Activated T-helper 17 cell treated with anti-CD3 and anti-CD28 coated beads, Interleukin-2, amount 50 U/mL, for 72 hours (primary cell): ENCODE results near the gene NOD1. TPM values are rescaled to one million over a fixed set of nuclear protein-coding genes. Genes with fewer than 3 reads are reported as not detected.
"Not testable (repeated sequence)": the region's sequence is repeated elsewhere in the genome, so short reads cannot be mapped to it uniquely, and the experiment has no call there.

Experiments
- ATAC-seq: fragments of 150-1000 bp; cut with Tn5 transposase; replicated peaks from 2 replicates; pipeline ENCODE4 v1.10.0; 2021; ENCODE audit warnings: mild to moderate bottlenecking, moderate library complexity
- H3K27ac Mint-ChIP-seq: one replicate; pipeline ENCODE4 v1.8.0; 2022; ENCODE audit warnings: mixed read lengths
- H3K27me3 Mint-ChIP-seq: one replicate; pipeline ENCODE4 v1.8.0; 2022; ENCODE audit warnings: mixed read lengths
- H3K36me3 Mint-ChIP-seq: one replicate; pipeline ENCODE4 v1.8.0; 2022; ENCODE audit warnings: low read depth, mild to moderate bottlenecking, mixed read lengths
- H3K4me1 Mint-ChIP-seq: one replicate; pipeline ENCODE4 v1.8.0; 2022; ENCODE audit warnings: mixed read lengths
- H3K4me3 Mint-ChIP-seq: one replicate; pipeline ENCODE4 v1.8.0; 2022; ENCODE audit warnings: mild to moderate bottlenecking, mixed read lengths
- H3K9me3 Mint-ChIP-seq: one replicate; pipeline ENCODE4 v1.8.0; 2022; ENCODE audit warnings: mixed read lengths
- total RNA-seq, 2 donors: library from RNA; stranded (reverse); gene quantifications; one replicate each; pipeline ENCODE4 v1.2.3, GENCODE V29; 2022

The NOD1 gene
- total RNA-seq, 2 donors from 2014 or later: 11.4 to 14.5 TPM

GRCh38 chr7:30481416-30481815 is 2.8 kb upstream of the NOD1 start:
- not testable (repeated sequence) for H3K4me3 Mint-ChIP-seq, H3K36me3 Mint-ChIP-seq
- peaks cover 12% of the 10 kb centered on the region for H3K4me1 Mint-ChIP-seq

DNA sequence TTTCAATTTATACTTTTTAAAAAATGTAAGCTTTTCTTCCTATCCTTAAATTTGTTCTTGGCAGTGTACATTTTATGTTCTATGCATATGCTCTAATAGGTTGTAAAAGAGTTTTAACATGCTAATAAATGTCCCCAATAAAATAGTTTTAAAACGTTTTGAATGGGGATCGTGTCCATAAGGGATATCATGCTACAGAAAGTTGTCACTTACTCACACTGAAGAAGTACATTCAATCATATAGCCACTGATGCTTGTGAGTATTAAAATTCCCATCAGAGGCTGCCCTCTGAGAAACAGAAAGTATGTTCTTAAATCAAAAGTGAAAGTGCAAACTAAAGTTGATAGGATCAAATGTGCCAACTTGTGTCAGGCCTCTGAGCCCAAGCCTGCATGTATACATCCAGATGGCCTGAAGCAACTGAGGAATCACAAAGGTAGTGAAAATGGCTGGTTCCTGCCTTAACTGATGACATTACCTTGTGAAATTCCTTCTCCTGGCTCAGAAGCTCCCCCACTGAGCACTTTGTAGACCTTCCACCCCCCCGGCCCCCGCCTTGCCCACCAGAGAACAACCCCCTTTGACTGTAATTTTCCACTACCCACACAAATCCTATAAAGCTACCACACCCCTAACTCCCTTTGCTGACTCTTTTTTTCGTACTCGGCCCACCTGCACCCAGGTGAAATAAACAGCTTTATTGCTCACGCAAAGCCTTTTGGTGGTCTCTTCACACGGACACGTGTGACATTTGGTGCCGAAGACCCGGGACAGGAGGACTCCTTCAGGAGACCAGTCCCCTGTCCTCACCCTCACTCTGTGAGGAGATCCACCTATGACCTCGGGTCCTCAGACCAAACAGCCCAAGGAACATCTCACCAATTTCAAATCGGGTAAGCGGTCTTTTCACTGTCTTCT is 877 bp upstream of the NOD1 start:
- no peaks in the 10 kb centered on the region for H3K27me3 Mint-ChIP-seq
- no peak overlapping the region for H3K27ac Mint-ChIP-seq
- H3K9me3 Mint-ChIP-seq: no peaks in the 10 kb centered on the region
- no peaks in the 10 kb centered on the region for H3K36me3 Mint-ChIP-seq
- peak; percentile 39 for ATAC-seq
- peak overlapping the region; percentile 86 for H3K4me3 Mint-ChIP-seq
- H3K4me1 Mint-ChIP-seq: peaks cover 28% of the 10 kb centered on the region

More at GRCh38 chr7:30481416-30481815, 2.8 kb upstream of the NOD1 start:
- not testable (repeated sequence) for H3K9me3 Mint-ChIP-seq, ATAC-seq, H3K27ac Mint-ChIP-seq, H3K27me3 Mint-ChIP-seq

- ATAC-seq: no peak
- H3K36me3 Mint-ChIP-seq: peaks cover 5% of the 10 kb centered on the region
- H3K27me3 Mint-ChIP-seq: no peaks in the 10 kb centered on the region
- H3K4me3 Mint-ChIP-seq: peak overlapping the region; percentile 86
- H3K9me3 Mint-ChIP-seq: no peaks in the 10 kb centered on the region
- H3K27ac Mint-ChIP-seq: peak overlapping the region; percentile 79
- H3K4me1 Mint-ChIP-seq: peaks cover 52% of the 10 kb centered on the region
Observed at GRCh38 chr7:30476459-30477145, 2.0 kb downstream of the NOD1 start.

DNA sequence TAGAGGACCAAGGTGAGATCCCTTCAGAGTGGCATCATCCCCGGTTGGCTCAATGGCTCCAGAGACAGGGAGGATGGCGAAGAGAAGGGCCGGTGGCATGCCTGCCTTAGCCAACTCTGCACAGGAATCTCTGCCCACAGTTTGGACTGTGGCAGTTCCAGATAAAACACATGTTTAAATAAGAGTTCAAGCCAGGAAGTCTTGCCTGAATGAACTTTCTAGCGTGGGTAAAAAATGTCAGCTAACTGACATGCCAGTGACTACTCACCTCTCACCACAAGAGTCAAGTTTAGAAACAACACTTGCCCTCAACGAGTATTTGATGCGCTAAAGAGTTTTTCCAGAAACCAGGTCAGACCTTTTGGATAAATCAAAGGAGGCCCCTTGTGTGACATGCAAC is 3.0 kb downstream of the NOD1 start:
- H3K27me3 Mint-ChIP-seq: no peaks in the 10 kb centered on the region
- H3K36me3 Mint-ChIP-seq: peaks cover 5% of the 10 kb centered on the region
- H3K27ac Mint-ChIP-seq: peak overlapping the region; percentile 79
- no peak for ATAC-seq
- no peaks in the 10 kb centered on the region for H3K9me3 Mint-ChIP-seq
- H3K4me1 Mint-ChIP-seq: peaks cover 60% of the 10 kb centered on the region
- peak overlapping the region; percentile 86 for H3K4me3 Mint-ChIP-seq

DNA sequence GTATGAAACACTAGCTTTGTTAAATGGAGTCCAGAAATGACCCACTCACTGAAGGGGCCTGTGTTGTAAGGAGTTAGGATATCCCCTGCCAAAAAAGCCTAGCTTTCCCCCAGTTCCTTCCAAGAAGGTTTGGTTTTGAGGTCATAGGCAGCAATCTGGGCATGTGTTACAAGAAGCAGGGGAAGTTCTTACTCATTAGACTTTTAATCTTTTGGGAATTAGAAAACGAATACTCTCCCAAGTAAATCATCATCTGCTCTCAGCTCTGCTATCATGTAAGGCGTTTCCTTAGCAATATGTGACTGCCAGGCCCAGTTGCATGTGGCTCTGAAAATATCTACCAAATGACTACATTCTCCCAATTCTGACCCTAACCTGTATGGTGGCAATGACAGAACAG is 3.7 kb downstream of the NOD1 start:
- Mint-ChIP-seq H3K27ac (no peak overlapping the region), H3K4me1 (peaks cover 63% of the 10 kb centered on the region), H3K4me3 (no peak overlapping the region), H3K27me3 (no peaks in the 10 kb centered on the region), H3K9me3 (no peaks in the 10 kb centered on the region), H3K36me3 (peaks cover 5% of the 10 kb centered on the region)
- no peak for ATAC-seq

DNA sequence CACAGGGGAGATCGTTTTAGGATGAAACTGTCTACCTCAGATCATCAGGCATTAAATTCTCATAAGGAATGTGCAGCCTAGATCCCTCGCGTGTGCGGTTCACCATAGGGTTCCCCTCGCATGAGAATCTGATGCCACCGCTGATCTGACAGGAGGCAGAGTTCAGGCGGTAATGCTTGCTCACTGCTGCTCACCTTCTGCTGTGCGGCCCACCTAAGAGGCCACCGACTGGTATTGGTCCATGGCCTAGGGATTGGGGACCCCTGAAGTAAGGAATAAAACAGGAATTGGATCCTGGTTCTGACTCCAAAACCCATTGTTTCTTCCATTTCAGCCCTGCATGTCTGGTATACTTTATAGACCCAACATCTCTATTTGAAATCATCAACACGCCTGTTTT is 4.1 kb downstream of the NOD1 start:
- H3K4me1 Mint-ChIP-seq: peaks cover 60% of the 10 kb centered on the region
- peak overlapping the region; percentile 2 for H3K4me3 Mint-ChIP-seq
- H3K27me3 Mint-ChIP-seq: no peaks in the 10 kb centered on the region
- no peaks in the 10 kb centered on the region for H3K9me3 Mint-ChIP-seq
- H3K27ac Mint-ChIP-seq: peak overlapping the region; percentile 50
- no peak for ATAC-seq
- peaks cover 5% of the 10 kb centered on the region for H3K36me3 Mint-ChIP-seq

- Mint-ChIP-seq H3K27me3 (no peaks in the 10 kb centered on the region), H3K4me1 (peaks cover 61% of the 10 kb centered on the region), H3K9me3 (no peaks in the 10 kb centered on the region), H3K36me3 (peaks cover 5% of the 10 kb centered on the region), H3K27ac (peak overlapping the region; percentile 50), H3K4me3 (peak overlapping the region; percentile 2)
- ATAC-seq: no peak
Observed at GRCh38 chr7:30473903-30474302, 4.7 kb downstream of the NOD1 start.

- no peak for ATAC-seq
- peak overlapping the region; percentile 61 for H3K4me3 Mint-ChIP-seq
- H3K4me1 Mint-ChIP-seq: peaks cover 67% of the 10 kb centered on the region
- H3K27ac Mint-ChIP-seq: peak overlapping the region; percentile 62
- H3K9me3 Mint-ChIP-seq: no peaks in the 10 kb centered on the region
- H3K36me3 Mint-ChIP-seq: peaks cover 5% of the 10 kb centered on the region
- H3K27me3 Mint-ChIP-seq: no peaks in the 10 kb centered on the region
Observed at GRCh38 chr7:30472784-30473775, 5.5 kb downstream of the NOD1 start.

- Mint-ChIP-seq H3K36me3 (peaks cover 5% of the 10 kb centered on the region), H3K9me3 (no peaks in the 10 kb centered on the region), H3K27me3 (no peaks in the 10 kb centered on the region), H3K27ac (peak overlapping the region; percentile 62), H3K4me3 (peak overlapping the region; percentile 61), H3K4me1 (peaks cover 67% of the 10 kb centered on the region)
- ATAC-seq: peak; percentile 56
Observed at GRCh38 chr7:30472081-30472783, 6.4 kb downstream of the NOD1 start.

GRCh38 chr7:30471205-30471604 is 7.4 kb downstream of the NOD1 start:
- Mint-ChIP-seq H3K36me3 (peaks cover 5% of the 10 kb centered on the region), H3K27me3 (no peaks in the 10 kb centered on the region), H3K4me3 (peak overlapping the region; percentile 61), H3K4me1 (peaks cover 64% of the 10 kb centered on the region), H3K9me3 (no peaks in the 10 kb centered on the region), H3K27ac (peak overlapping the region; percentile 62)
- peak; percentile 14 for ATAC-seq

DNA sequence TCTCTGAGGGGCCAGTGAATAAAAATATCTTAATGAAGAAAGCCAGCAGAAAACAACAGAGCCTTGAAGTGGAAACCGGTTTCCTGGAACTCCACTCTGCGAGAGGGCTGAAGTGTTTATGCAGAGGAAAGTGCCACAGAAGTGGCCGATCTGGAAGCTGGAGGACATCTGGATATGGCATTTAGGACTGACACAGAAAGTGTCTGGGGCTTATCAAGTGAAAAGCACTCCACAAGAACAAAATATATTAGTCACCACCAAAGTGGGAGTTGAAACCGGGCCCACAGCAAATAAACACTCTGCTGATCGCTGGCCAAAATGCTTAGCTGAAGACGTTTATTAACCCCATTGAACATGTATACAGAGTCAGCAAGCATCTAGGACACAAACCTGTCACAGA is 7.8 kb downstream of the NOD1 start:
- peak overlapping the region; percentile 62 for H3K27ac Mint-ChIP-seq
- H3K36me3 Mint-ChIP-seq: peaks cover 5% of the 10 kb centered on the region
- peaks cover 63% of the 10 kb centered on the region for H3K4me1 Mint-ChIP-seq
- H3K27me3 Mint-ChIP-seq: no peaks in the 10 kb centered on the region
- peak; percentile 42 for ATAC-seq
- H3K4me3 Mint-ChIP-seq: peak overlapping the region; percentile 61
- H3K9me3 Mint-ChIP-seq: no peaks in the 10 kb centered on the region

DNA sequence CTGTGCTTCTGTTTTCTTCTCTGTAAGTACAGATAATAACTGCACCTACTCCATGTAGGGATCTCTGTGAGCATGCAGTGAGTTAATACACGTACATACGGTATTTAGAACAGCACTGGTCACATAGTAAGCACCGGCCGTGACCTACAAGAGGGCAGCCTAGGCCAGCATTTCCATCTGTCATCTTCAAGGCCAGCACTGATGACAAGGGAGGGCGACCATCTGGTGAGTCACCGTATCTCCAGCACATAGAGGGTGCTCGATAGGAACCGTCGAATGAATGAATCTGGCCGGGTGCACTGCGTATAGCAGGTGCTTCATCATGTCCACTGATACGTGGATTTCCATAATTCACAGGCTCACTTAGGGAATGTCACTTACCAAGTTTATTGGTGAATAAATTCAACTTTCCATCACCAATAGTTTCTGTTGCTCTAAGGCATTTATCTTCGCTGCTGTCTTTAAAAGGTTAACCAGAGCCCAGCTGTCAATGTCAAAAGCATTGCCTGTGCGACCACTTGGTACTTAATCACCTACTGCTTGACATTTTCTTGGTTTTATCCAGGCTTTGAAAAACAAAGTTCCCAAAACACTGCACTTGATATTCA is 8.3 kb downstream of the NOD1 start:
- Mint-ChIP-seq H3K36me3 (peaks cover 5% of the 10 kb centered on the region), H3K9me3 (no peaks in the 10 kb centered on the region), H3K4me1 (peaks cover 60% of the 10 kb centered on the region), H3K4me3 (peak overlapping the region; percentile 61), H3K27me3 (no peaks in the 10 kb centered on the region), H3K27ac (peak overlapping the region; percentile 69)
- no peak for ATAC-seq

GRCh38 chr7:30469303-30469702 is 9.3 kb downstream of the NOD1 start:
- H3K27me3 Mint-ChIP-seq: no peaks in the 10 kb centered on the region
- H3K4me3 Mint-ChIP-seq: no peak overlapping the region
- peaks cover 52% of the 10 kb centered on the region for H3K4me1 Mint-ChIP-seq
- H3K27ac Mint-ChIP-seq: peak overlapping the region; percentile 69
- H3K36me3 Mint-ChIP-seq: peaks cover 4% of the 10 kb centered on the region
- no peaks in the 10 kb centered on the region for H3K9me3 Mint-ChIP-seq
- no peak for ATAC-seq
